ENCODE results near the gene BSG.
A peak's percentile ranks its signal among the peaks of the same experiment; 100 is the strongest.

The BSG gene

DNA sequence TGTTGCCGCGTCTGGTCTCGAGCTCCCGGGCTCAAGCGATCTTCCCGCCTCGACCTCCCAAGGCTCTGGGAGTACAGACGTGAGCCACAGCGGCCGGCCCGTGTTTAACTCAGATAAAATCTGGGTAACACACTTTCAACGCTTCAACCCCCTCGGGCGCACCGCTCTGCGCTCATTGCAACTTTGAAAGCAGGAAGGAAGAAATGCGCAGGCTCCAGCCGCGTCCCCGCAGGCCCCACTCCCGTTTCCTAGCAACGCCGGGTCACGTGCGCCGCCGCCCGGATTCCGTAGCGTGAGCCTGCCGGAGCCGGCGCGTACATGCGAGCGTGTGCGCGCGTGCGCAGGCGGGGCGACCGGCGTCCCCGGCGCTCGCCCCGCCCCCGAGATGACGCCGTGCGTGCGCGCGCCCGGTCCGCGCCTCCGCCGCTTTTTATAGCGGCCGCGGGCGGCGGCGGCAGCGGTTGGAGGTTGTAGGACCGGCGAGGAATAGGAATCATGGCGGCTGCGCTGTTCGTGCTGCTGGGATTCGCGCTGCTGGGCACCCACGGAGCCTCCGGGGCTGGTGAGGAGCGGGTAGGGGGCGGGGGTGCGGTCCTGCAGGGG is at the start of gene BSG:
Gene BSG (plus strand): TSS at position 457 of the 603 bp plus-strand sequence. CDS start 39 bp downstream, at position 496.
- peak; percentile 97 for DNase-seq (ENCODE audit: low read depth, low spot score)
- H3K4me3 ChIP-seq (ENCODE audit: low read depth, low read length) = peak within 1 kb of the TSS; percentile 74
- in situ Hi-C loops (cut with HindIII; ENCODE audit: low sequenced_read_pairs) = no loop called here
- TF ChIP-seq, protein P1, sequence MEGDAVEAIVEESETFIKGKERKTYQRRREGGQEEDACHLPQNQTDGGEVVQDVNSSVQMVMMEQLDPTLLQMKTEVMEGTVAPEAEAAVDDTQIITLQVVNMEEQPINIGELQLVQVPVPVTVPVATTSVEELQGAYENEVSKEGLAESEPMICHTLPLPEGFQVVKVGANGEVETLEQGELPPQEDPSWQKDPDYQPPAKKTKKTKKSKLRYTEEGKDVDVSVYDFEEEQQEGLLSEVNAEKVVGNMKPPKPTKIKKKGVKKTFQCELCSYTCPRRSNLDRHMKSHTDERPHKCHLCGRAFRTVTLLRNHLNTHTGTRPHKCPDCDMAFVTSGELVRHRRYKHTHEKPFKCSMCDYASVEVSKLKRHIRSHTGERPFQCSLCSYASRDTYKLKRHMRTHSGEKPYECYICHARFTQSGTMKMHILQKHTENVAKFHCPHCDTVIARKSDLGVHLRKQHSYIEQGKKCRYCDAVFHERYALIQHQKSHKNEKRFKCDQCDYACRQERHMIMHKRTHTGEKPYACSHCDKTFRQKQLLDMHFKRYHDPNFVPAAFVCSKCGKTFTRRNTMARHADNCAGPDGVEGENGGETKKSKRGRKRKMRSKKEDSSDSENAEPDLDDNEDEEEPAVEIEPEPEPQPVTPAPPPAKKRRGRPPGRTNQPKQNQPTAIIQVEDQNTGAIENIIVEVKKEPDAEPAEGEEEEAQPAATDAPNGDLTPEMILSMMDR (IDR thresholded peaks at IDR 0.05; ENCODE audit: low read depth, low read length) = no peak

GRCh38 chr19:522726-523125 is 49.7 kb upstream of the BSG start:
- TF ChIP-seq, protein P1 (IDR thresholded peaks at IDR 0.05; ENCODE audit: low read depth, low read length) = no peak
- in situ Hi-C loops (cut with HindIII; ENCODE audit: low sequenced_read_pairs) = no loop called here
- H3K4me3 ChIP-seq (ENCODE audit: low read depth, low read length) = no peak overlapping the region
- DNase-seq (ENCODE audit: low read depth, low spot score) = no peak

- no peak overlapping the region for H3K4me3 ChIP-seq (ENCODE audit: low read depth, low read length)
- in situ Hi-C loops (cut with HindIII; ENCODE audit: low sequenced_read_pairs) = no loop called here
- DNase-seq (ENCODE audit: low read depth, low spot score) = no peak
- TF ChIP-seq, protein P1 (IDR thresholded peaks at IDR 0.05; ENCODE audit: low read depth, low read length) = no peak
Measured at GRCh38 chr19:524062-524674, 48.2 kb upstream of the BSG start.

GRCh38 chr19:525029-525428 is 47.4 kb upstream of the BSG start:
- in situ Hi-C loops (cut with HindIII; ENCODE audit: low sequenced_read_pairs) = no loop called here
- TF ChIP-seq, protein P1 (IDR thresholded peaks at IDR 0.05; ENCODE audit: low read depth, low read length) = no peak
- no peak overlapping the region for H3K4me3 ChIP-seq (ENCODE audit: low read depth, low read length)
- no peak for DNase-seq (ENCODE audit: low read depth, low spot score)

- TF ChIP-seq, protein P1 (IDR thresholded peaks at IDR 0.05; ENCODE audit: low read depth, low read length) = no peak
- no peak for DNase-seq (ENCODE audit: low read depth, low spot score)
- no peak overlapping the region for H3K4me3 ChIP-seq (ENCODE audit: low read depth, low read length)
- in situ Hi-C loops (cut with HindIII; ENCODE audit: low sequenced_read_pairs) = no loop called here
Measured at GRCh38 chr19:525857-526419, 46.5 kb upstream of the BSG start.

DNA sequence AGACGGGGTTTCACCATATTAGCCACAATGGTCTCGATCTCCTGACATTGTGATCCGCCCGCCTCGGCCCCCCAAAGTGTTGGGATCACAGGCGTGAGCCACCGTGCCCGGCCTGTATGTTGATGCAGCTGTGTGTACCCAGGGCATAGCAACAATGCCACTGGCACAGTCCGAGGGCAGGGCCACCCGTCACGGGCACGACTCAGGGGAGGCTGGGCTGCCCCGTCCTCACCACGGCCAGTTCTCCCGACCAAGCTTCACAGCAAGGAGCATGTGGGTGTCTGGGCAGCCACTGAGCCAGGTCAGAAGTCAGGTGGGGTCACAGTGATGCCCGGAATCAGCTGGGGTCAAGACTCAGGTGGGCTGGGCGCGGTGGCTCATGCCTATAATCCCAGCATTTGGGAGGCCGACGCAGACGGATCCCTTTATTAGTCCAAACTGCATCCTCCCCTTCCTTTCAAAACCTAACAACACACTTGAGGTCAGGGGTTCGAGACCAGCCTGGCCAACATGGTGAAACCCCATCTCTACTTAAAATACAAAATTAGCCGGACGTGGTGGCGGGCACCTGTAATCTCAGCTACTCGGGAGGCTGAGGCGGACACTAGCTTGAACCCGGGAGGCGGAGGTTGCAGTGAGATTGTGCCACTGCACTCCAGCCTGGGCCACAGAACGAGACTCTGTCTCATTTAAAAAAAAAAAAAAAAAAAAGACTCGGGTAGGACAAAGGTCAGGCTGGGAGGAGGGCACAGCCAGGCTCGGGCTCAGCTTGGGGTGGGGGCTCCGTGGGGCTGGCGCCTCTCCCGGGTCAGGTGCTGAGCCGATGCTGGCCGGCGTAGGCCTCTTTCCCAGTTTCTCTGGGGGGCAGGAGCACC is 42.0 kb upstream of the BSG start:
- DNase-seq (ENCODE audit: low read depth, low spot score) = no peak
- TF ChIP-seq, protein P1 (IDR thresholded peaks at IDR 0.05; ENCODE audit: low read depth, low read length) = no peak
- in situ Hi-C loops (cut with HindIII; ENCODE audit: low sequenced_read_pairs) = no loop called here
- peak overlapping the region; percentile 63 for H3K4me3 ChIP-seq (ENCODE audit: low read depth, low read length)
